Endothelial cell of umbilical vein (primary cell): Measurements from ENCODE around the gene NUDT3. TPM values are rescaled to one million over a fixed set of nuclear protein-coding genes. Genes with fewer than 3 reads are reported as not detected.

ENCODE experiments used
- BruUV-seq: library from RNA; stranded (reverse); fragments of 400-500 nt; replicated peaks from 2 replicates; lab custom pipeline; 2021; lab: Mats Ljungman, UMichigan
- CTCF ChIA-PET: fragments of 300-600, 350-600 bp; sonication (Branson Sonifier 250); formaldehyde crosslinking; loops from one replicate; lab custom pipeline; 2021; ENCODE audit warnings: antibody characterized with exemption, inconsistent platforms; lab: Charles Lee
- POLR2A ChIA-PET: fragments of 300-600, 350-600 bp; sonication (Branson Sonifier 250); formaldehyde crosslinking; loops from one replicate; lab custom pipeline; 2021; ENCODE audit warnings: antibody characterized with exemption, inconsistent platforms; lab: Charles Lee
- DNase-seq: peaks from one replicate; pipeline ENCODE4 v3.0.0-alpha.2; 2011; ENCODE audit warnings: low read depth, low spot score
- FAIRE-seq: peaks from 2 replicates; lab custom pipeline; 2011; peaks lifted over from hg19 to GRCh38; lab: Jason Lieb, UNC
- H2AFZ ChIP-seq: 2 replicates; pipeline ENCODE4 v1.6.0; 2012; ENCODE audit warnings: low read depth, low read length, control low read depth, inconsistent platforms
- H3K27ac ChIP-seq: 2 replicates; pipeline ENCODE4 v1.5.1; 2011; ENCODE audit warnings: low read depth, mild to moderate bottlenecking, control low read depth, low read length, moderate library complexity; ENCODE audit not compliant: insufficient read depth
- H3K27me3 ChIP-seq, 2 experiments: 2 replicates each; pipeline versions ENCODE4 v1.6.0 to v1.6.1; 2011; ENCODE audit warnings: low read length in 2 of 2, mixed read lengths in 1 of 2; ENCODE audit not compliant: control insufficient read depth in 2 of 2, insufficient read depth in 2 of 2
- H3K36me3 ChIP-seq, 2 experiments: 2 replicates in 1 of 2; 3 replicates in 1 of 2; pipeline ENCODE4 v1.5.1; 2011; ENCODE audit warnings: low read length in 2 of 2, mild to moderate bottlenecking in 1 of 2, moderate library complexity in 1 of 2; ENCODE audit not compliant: control insufficient read depth in 2 of 2, insufficient read depth in 2 of 2; ENCODE audit errors: extremely low read depth in 1 of 2
- H3K4me1 ChIP-seq: 3 replicates; pipeline ENCODE4 v1.5.1; 2011; ENCODE audit warnings: mild to moderate bottlenecking, low read length; ENCODE audit not compliant: control insufficient read depth, insufficient read depth; ENCODE audit errors: extremely low read depth
- H3K4me2 ChIP-seq: 2 replicates; pipeline ENCODE4 v1.6.1; 2011; ENCODE audit warnings: low read length, control low read depth, mixed read lengths; ENCODE audit not compliant: insufficient read depth
- H3K4me3 ChIP-seq, 3 experiments: fragments of 200-600 bp in 1 of 3; sonication (generic), shearing (Covaris generic) in 1 of 3; replicated peaks in 1 of 3; 2 replicates each; pipeline ENCODE4 v1.5.1; 2011 to 2016; ENCODE audit warnings: control low read depth in 3 of 3, low read length in 3 of 3, mild to moderate bottlenecking in 2 of 3, inconsistent platforms in 1 of 3, low read depth in 1 of 3, moderate library complexity in 1 of 3; ENCODE audit not compliant: insufficient read depth in 1 of 3
- H3K79me2 ChIP-seq: 2 replicates; pipeline ENCODE4 v1.6.0; 2012; ENCODE audit warnings: low read length, inconsistent platforms; ENCODE audit not compliant: control insufficient read depth, insufficient read depth
- H3K9ac ChIP-seq: replicated peaks from 2 replicates; pipeline ENCODE3; 2011; ENCODE audit warnings: low read length, control low read depth; ENCODE audit not compliant: insufficient read depth; ENCODE audit errors: extremely low read depth
- H3K9me1 ChIP-seq: replicated peaks from 3 replicates; pipeline ENCODE4 v1.6.0; 2011; ENCODE audit warnings: mild to moderate bottlenecking, low read length; ENCODE audit not compliant: control insufficient read depth, insufficient read depth; ENCODE audit errors: extremely low read depth
- H3K9me3 ChIP-seq: replicated peaks from 2 replicates; pipeline ENCODE4 v1.5.1; 2012; ENCODE audit warnings: low read length, inconsistent platforms; ENCODE audit not compliant: control insufficient read depth, insufficient read depth
- H4K20me1 ChIP-seq: replicated peaks from 2 replicates; pipeline ENCODE3; 2011; ENCODE audit warnings: mild to moderate bottlenecking, low read length; ENCODE audit not compliant: control insufficient read depth, insufficient read depth; ENCODE audit errors: extremely low read depth
- CTCF ChIP-seq, 2 donors: IDR thresholded peaks; 1 replicate in 1 of 2; 2 replicates in 1 of 2; pipeline ENCODE4 v1.5.1; 2011; ENCODE audit warnings: low read length in 2 of 2, mild to moderate bottlenecking in 2 of 2, moderate library complexity in 2 of 2, control low read depth in 1 of 2, inconsistent platforms in 1 of 2, low read depth in 1 of 2; ENCODE audit not compliant: insufficient read depth in 1 of 2; ENCODE audit errors: extremely low read depth in 1 of 2
- EZH2 ChIP-seq: IDR thresholded peaks from 2 replicates; pipeline ENCODE4 v1.6.1; 2012; ENCODE audit warnings: borderline replicate concordance, low read depth, mild to moderate bottlenecking, moderate library complexity, low read length, inconsistent platforms; ENCODE audit not compliant: severe bottlenecking
- FOS ChIP-seq: IDR thresholded peaks from 2 replicates; pipeline ENCODE4 v1.6.1; 2011; ENCODE audit warnings: mild to moderate bottlenecking, low read length, moderate library complexity, borderline replicate concordance; ENCODE audit not compliant: insufficient read depth
- GATA2 ChIP-seq: IDR thresholded peaks from 2 replicates; pipeline ENCODE4 v1.7.0; 2011; ENCODE audit warnings: low read depth, mild to moderate bottlenecking, moderate library complexity, mixed read lengths, low read length; ENCODE audit not compliant: insufficient read length, insufficient read depth
- JUN ChIP-seq: IDR thresholded peaks from 2 replicates; pipeline ENCODE4 v1.6.1; 2011; ENCODE audit warnings: borderline replicate concordance, low read depth; ENCODE audit not compliant: insufficient read length, insufficient read depth
- MAX ChIP-seq: IDR thresholded peaks from 2 replicates; pipeline ENCODE4 v1.6.1; 2011; ENCODE audit not compliant: insufficient read depth, insufficient read length
- MYC ChIP-seq: IDR thresholded peaks from one replicate; pipeline ENCODE4 v1.6.1; 2011; ENCODE audit warnings: mild to moderate bottlenecking, low read depth, low read length
- POLR2A ChIP-seq: IDR thresholded peaks from 2 replicates; pipeline ENCODE4 v1.6.1; 2012; ENCODE audit warnings: low read depth, mild to moderate bottlenecking, control low read depth, low read length
- POLR2AphosphoS5 ChIP-seq: IDR thresholded peaks from 2 replicates; pipeline ENCODE4 v1.6.1; 2012; ENCODE audit warnings: low read depth, mild to moderate bottlenecking, control low read depth, low read length, moderate library complexity; ENCODE audit not compliant: insufficient read depth
- dilution Hi-C: fragments of 300-500 bp; cut with MboI; formaldehyde crosslinking; loops from one replicate; pipeline ENCODE4 v1.15.0; 2019; ENCODE audit warnings: low sequenced_read_pairs; ENCODE audit not compliant: extremely low pct_ligation_motif_present
- intact Hi-C: fragments of 100-400 bp; cut with micrococcal nuclease; formaldehyde crosslinking; loops from one replicate; pipeline ENCODE4 v1.10.0; 2022
- polyA plus RNA-seq, 4 experiments: library from polyadenylated mRNA; depleted of rRNA in 3 of 4; stranded (reverse) in 3 of 4; unstranded in 1 of 4; fragments of >200 nt; gene quantifications; 2 replicates each; pipeline versions ENCODE4 v1.2.1 to v1.2.3, GENCODE V29; 2011 to 2012; ENCODE audit warnings: missing spikeins in 1 of 4
- total RNA-seq: library from RNA; stranded (reverse); gene quantifications from 2 replicates; pipeline ENCODE4 v1.2.3, GENCODE V29; 2021

NUDT3 gene
- total and polyA plus RNA-seq, 2 donors (not counting 3 experiments of a cell fraction or from before 2014, with no cell fraction given): 11.9 to 30.9 TPM

GRCh38 chr6:34319471-34319885 lies 73.0 kb downstream of the NUDT3 start:
- CTCF ChIA-PET: no interaction called here
- Histone ChIP-seq H3K9ac (no peak overlapping the region), H3K4me1 (peaks cover 11% of the 10 kb centered on the region), H3K79me2 (peaks cover 41% of the 10 kb centered on the region), H2AFZ (no peak overlapping the region), H3K27ac (no peak overlapping the region), H3K9me3 (no peaks in the 10 kb centered on the region), H3K4me3 (no peak overlapping the region), H4K20me1 (no peaks in the 10 kb centered on the region), H3K36me3 (no peaks in the 10 kb centered on the region), H3K9me1 (no peaks in the 10 kb centered on the region), H3K4me2 (no peak overlapping the region), H3K27me3 (no peaks in the 10 kb centered on the region)
- BruUV-seq: no TSS peak
- dilution Hi-C loops: no loop called here
- DNase-seq (no peak), FAIRE-seq (no peak)
- intact Hi-C loops: no loop called here
- POLR2A ChIA-PET: no interaction called here
- TF ChIP-seq POLR2AphosphoS5 (no peak), POLR2A (no peak), JUN (no peak)

- Histone ChIP-seq H3K36me3 (no peaks in the 10 kb centered on the region), H3K9me3 (no peaks in the 10 kb centered on the region), H3K4me3 (no peak overlapping the region), H3K27ac (no peak overlapping the region), H3K9me1 (no peaks in the 10 kb centered on the region), H3K27me3 (no peaks in the 10 kb centered on the region), H3K9ac (no peak overlapping the region), H3K4me2 (no peak overlapping the region), H4K20me1 (no peaks in the 10 kb centered on the region), H3K79me2 (peaks cover 41% of the 10 kb centered on the region), H3K4me1 (peaks cover 11% of the 10 kb centered on the region), H2AFZ (no peak overlapping the region)
- ChIA-PET POLR2A (no interaction called here), CTCF (no interaction called here)
- TF ChIP-seq FOS (no peak), GATA2 (no peak), POLR2AphosphoS5 (no peak), EZH2 (no peak), POLR2A (no peak), MAX (no peak), JUN (no peak), MYC (no peak), CTCF (IDR thresholded peaks at IDR 0.05; ENCODE audit: extremely low read depth in 1 of 2, insufficient read depth in 1 of 2, low read depth in 1 of 2, low read length in 2 of 2) (no peak)
- FAIRE-seq (no peak), DNase-seq (no peak)
- intact Hi-C loops: no loop called here
- dilution Hi-C loops: no loop called here
- no TSS peak for BruUV-seq
These were observed 73.7 kb downstream of the NUDT3 start for GRCh38 chr6:34318499-34319470.
